ENCODE measurements around the gene B3GNT3. TPM values are rescaled to one million over a fixed set of nuclear protein-coding genes. Genes with fewer than 3 reads are reported as not detected.

B3GNT3 gene
- total RNA-seq, 1 experiment from 2014 or later: 44.3 TPM

GRCh38 chr19:17832443-17833208 is 37.7 kb downstream of the B3GNT3 start:
- DNase-seq (ENCODE audit: low spot score): no peak

- peak; percentile 15 for DNase-seq (ENCODE audit: low spot score)
Observed at GRCh38 chr19:17834350-17835181, 39.6 kb downstream of the B3GNT3 start.

GRCh38 chr19:17835182-17836006 is 40.5 kb downstream of the B3GNT3 start:
- DNase-seq (ENCODE audit: low spot score): no peak

- no peak for DNase-seq (ENCODE audit: low spot score)
Observed at GRCh38 chr19:17836530-17836929, 41.6 kb downstream of the B3GNT3 start.

GRCh38 chr19:17837972-17838371 is 43.0 kb downstream of the B3GNT3 start:
- no peak for DNase-seq (ENCODE audit: low spot score)

- no peak for DNase-seq (ENCODE audit: low spot score)
Observed at GRCh38 chr19:17840019-17840418, 45.1 kb downstream of the B3GNT3 start.

GRCh38 chr19:17841371-17841809 is 46.5 kb downstream of the B3GNT3 start:
- no peak for DNase-seq (ENCODE audit: low spot score)

GRCh38 chr19:17841810-17842662 is 47.1 kb downstream of the B3GNT3 start:
- peak; percentile 79 for DNase-seq (ENCODE audit: low spot score)

- DNase-seq (ENCODE audit: low spot score): no peak
Observed at GRCh38 chr19:17842663-17843291, 47.8 kb downstream of the B3GNT3 start.

GRCh38 chr19:17843292-17843827 is 48.4 kb downstream of the B3GNT3 start:
- DNase-seq (ENCODE audit: low spot score): no peak

GRCh38 chr19:17843908-17844490 is 49.1 kb downstream of the B3GNT3 start:
- DNase-seq (ENCODE audit: low spot score): no peak

- no peak for DNase-seq (ENCODE audit: low spot score)
Observed at GRCh38 chr19:17846146-17846545, 51.2 kb downstream of the B3GNT3 start.

GRCh38 chr19:17847538-17848366 is 52.8 kb downstream of the B3GNT3 start, which contains the start of gene JAK3:
Gene JAK3, minus strand, starts transcription at chr19:17847982. Its CDS starts 3,565 bp downstream, at chr19:17844417.
- DNase-seq (ENCODE audit: low spot score): no peak

- DNase-seq (ENCODE audit: low spot score): no peak
Observed at GRCh38 chr19:17848595-17849292, 53.8 kb downstream of the B3GNT3 start.

GRCh38 chr19:17854061-17854460 is 59.1 kb downstream of the B3GNT3 start:
- no peak for DNase-seq (ENCODE audit: low spot score)

GRCh38 chr19:17855280-17856152 is 60.6 kb downstream of the B3GNT3 start:
- DNase-seq (ENCODE audit: low spot score): peak; percentile 84
